Measurements from ENCODE around the gene ARL13A.
A peak's percentile ranks its signal among the peaks of the same experiment; 100 is the strongest.

Gene ARL13A

GRCh38 chrX:100969408-100969807 lies at the start of gene ARL13A:
Gene ARL13A, plus strand, starts transcription at chrX:100969708. Its CDS starts 3,982 bp downstream, at chrX:100973690.
- Histone ChIP-seq H3K4me3 (ENCODE audit: low read depth, low read length) (no peak within 1 kb of the TSS), H3K9me3 (ENCODE audit: control insufficient read depth, insufficient read depth, low read depth, low read length) (peaks cover 7% of the 10 kb centered on the region), H3K9ac (ENCODE audit: low read length) (no peak within 1 kb of the TSS), H3K36me3 (ENCODE audit: control insufficient read depth, insufficient read depth, low read length) (no peaks in the 10 kb centered on the region), H3K27ac (ENCODE audit: low read depth, low read length) (no peak within 1 kb of the TSS), H3K4me1 (ENCODE audit: control insufficient read depth, insufficient read depth, low read length) (no peaks in the 10 kb centered on the region), H3K27me3 (ENCODE audit: control insufficient read depth, insufficient read depth, low read length) (no peaks in the 10 kb centered on the region)

- H3K9ac ChIP-seq (ENCODE audit: low read length), result no peak overlapping the region
- no peak overlapping the region for H3K4me3 ChIP-seq (ENCODE audit: low read depth, low read length)
- H3K9me3 ChIP-seq (ENCODE audit: control insufficient read depth, insufficient read depth, low read depth, low read length), result no peaks in the 10 kb centered on the region
- no peaks in the 10 kb centered on the region for H3K36me3 ChIP-seq (ENCODE audit: control insufficient read depth, insufficient read depth, low read length)
- peaks cover under 1% of the 10 kb centered on the region; the same call in 1 of the 2 replicates for H3K4me1 ChIP-seq (ENCODE audit: control insufficient read depth, insufficient read depth, low read length)
- H3K27me3 ChIP-seq (ENCODE audit: control insufficient read depth, insufficient read depth, low read length), result peaks cover 27% of the 10 kb centered on the region
- H3K27ac ChIP-seq (ENCODE audit: low read depth, low read length), result no peak overlapping the region
These were observed 45.1 kb upstream of the ARL13A start for GRCh38 chrX:100924375-100924774.

DNA sequence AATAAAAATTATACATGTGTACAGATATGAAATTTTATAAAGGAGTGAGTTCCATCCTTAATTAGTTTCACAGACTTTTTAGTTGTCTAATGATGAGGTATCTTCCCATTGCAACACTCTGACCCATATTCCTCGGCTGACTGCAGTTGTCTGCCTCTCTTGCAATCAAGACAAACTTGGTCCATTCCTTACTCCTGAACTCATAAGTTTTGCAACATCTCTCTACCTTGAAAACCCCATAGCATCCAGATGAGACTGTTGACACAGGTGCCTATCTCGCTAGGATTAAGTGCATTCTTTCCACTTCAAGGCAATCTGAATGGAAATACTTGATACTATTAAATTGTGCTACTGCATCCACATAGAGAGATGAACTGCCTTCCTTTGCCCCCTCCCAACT lies 43.1 kb upstream of the ARL13A start:
- Histone ChIP-seq H3K9me3 (ENCODE audit: control insufficient read depth, insufficient read depth, low read depth, low read length) (peaks cover 4% of the 10 kb centered on the region; the same call in 1 of the 2 replicates), H3K9ac (ENCODE audit: low read length) (no peak overlapping the region), H3K27me3 (ENCODE audit: control insufficient read depth, insufficient read depth, low read length) (peaks cover 27% of the 10 kb centered on the region), H3K36me3 (ENCODE audit: control insufficient read depth, insufficient read depth, low read length) (no peaks in the 10 kb centered on the region), H3K4me1 (ENCODE audit: control insufficient read depth, insufficient read depth, low read length) (peaks cover 4% of the 10 kb centered on the region; the same call in 1 of the 2 replicates), H3K4me3 (ENCODE audit: low read depth, low read length) (no peak overlapping the region), H3K27ac (ENCODE audit: low read depth, low read length) (no peak overlapping the region)

GRCh38 chrX:100928660-100929613 lies 40.6 kb upstream of the ARL13A start, which contains the start of gene XKRX:
Gene XKRX, minus strand, starts transcription at chrX:100928917. Its CDS starts 613 bp downstream, at chrX:100928304.
- Histone ChIP-seq H3K36me3 (ENCODE audit: control insufficient read depth, insufficient read depth, low read length) (no peaks in the 10 kb centered on the region), H3K9me3 (ENCODE audit: control insufficient read depth, insufficient read depth, low read depth, low read length) (peaks cover 6% of the 10 kb centered on the region; the same call in 1 of the 2 replicates), H3K4me3 (ENCODE audit: low read depth, low read length) (peak within 1 kb of the TSS; percentile 89), H3K27ac (ENCODE audit: low read depth, low read length) (no peak within 1 kb of the TSS), H3K4me1 (ENCODE audit: control insufficient read depth, insufficient read depth, low read length) (peaks cover 4% of the 10 kb centered on the region; the same call in 1 of the 2 replicates), H3K9ac (ENCODE audit: low read length) (peak within 1 kb of the TSS; percentile 70), H3K27me3 (ENCODE audit: control insufficient read depth, insufficient read depth, low read length) (peaks cover 27% of the 10 kb centered on the region)

- Histone ChIP-seq H3K27me3 (ENCODE audit: control insufficient read depth, insufficient read depth, low read length) (peaks cover 24% of the 10 kb centered on the region), H3K27ac (ENCODE audit: low read depth, low read length) (no peak overlapping the region), H3K9ac (ENCODE audit: low read length) (no peak overlapping the region), H3K9me3 (ENCODE audit: control insufficient read depth, insufficient read depth, low read depth, low read length) (peaks cover 6% of the 10 kb centered on the region; the same call in 1 of the 2 replicates), H3K4me3 (ENCODE audit: low read depth, low read length) (no peak overlapping the region), H3K36me3 (ENCODE audit: control insufficient read depth, insufficient read depth, low read length) (no peaks in the 10 kb centered on the region), H3K4me1 (ENCODE audit: control insufficient read depth, insufficient read depth, low read length) (peaks cover 4% of the 10 kb centered on the region; the same call in 1 of the 2 replicates)
These were observed 38.1 kb upstream of the ARL13A start for GRCh38 chrX:100931218-100931924.

DNA sequence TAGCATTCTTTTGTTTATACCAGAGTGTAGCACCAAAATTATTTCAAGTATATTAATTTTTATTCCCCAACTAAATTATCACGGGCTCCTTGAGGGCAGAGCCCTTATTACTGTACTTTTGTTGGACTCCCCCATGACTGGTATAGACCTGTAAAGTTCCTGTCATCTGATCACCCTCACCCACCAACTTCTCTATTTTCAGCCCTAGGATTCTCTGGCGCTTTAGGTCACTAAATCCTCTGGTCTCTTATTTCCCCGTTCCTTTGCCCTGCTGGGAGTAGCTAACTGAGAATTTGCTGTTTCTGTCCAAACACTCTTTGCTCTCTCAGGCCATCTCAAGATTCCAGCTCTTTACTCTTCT lies 37.6 kb upstream of the ARL13A start:
- no peak overlapping the region for H3K9ac ChIP-seq (ENCODE audit: low read length)
- H3K27me3 ChIP-seq (ENCODE audit: control insufficient read depth, insufficient read depth, low read length), result peaks cover 19% of the 10 kb centered on the region
- H3K36me3 ChIP-seq (ENCODE audit: control insufficient read depth, insufficient read depth, low read length), result no peaks in the 10 kb centered on the region
- peaks cover 4% of the 10 kb centered on the region; the same call in 1 of the 2 replicates for H3K4me1 ChIP-seq (ENCODE audit: control insufficient read depth, insufficient read depth, low read length)
- H3K27ac ChIP-seq (ENCODE audit: low read depth, low read length), result no peak overlapping the region
- H3K9me3 ChIP-seq (ENCODE audit: control insufficient read depth, insufficient read depth, low read depth, low read length), result peaks cover 6% of the 10 kb centered on the region; the same call in 1 of the 2 replicates
- no peak overlapping the region for H3K4me3 ChIP-seq (ENCODE audit: low read depth, low read length)

DNA sequence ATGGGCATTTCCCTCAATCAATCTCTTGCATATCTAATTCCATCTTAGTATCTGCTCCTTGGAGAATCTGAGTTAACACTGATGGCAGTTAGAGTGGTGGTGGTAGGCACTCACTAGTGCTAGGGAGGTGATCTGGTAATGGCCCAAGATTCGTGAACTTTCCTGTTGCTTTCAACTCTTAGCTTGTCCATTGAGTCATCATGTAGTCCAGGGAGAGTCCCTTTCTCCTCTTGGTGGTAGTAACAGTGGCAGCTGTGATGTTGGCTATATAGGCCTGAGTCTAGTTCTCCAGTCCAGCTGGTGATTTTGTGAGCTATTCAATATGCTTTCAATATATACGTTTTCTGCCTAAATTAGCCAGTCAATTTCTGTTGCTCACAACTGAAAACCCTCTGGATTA lies 33.7 kb upstream of the ARL13A start:
- Histone ChIP-seq H3K27ac (ENCODE audit: low read depth, low read length) (no peak overlapping the region), H3K4me1 (ENCODE audit: control insufficient read depth, insufficient read depth, low read length) (no peaks in the 10 kb centered on the region), H3K9ac (ENCODE audit: low read length) (no peak overlapping the region), H3K9me3 (ENCODE audit: control insufficient read depth, insufficient read depth, low read depth, low read length) (peaks cover 6% of the 10 kb centered on the region; the same call in 1 of the 2 replicates), H3K36me3 (ENCODE audit: control insufficient read depth, insufficient read depth, low read length) (no peaks in the 10 kb centered on the region), H3K27me3 (ENCODE audit: control insufficient read depth, insufficient read depth, low read length) (no peaks in the 10 kb centered on the region; the same call in none of the 2 replicates), H3K4me3 (ENCODE audit: low read depth, low read length) (no peak overlapping the region)

DNA sequence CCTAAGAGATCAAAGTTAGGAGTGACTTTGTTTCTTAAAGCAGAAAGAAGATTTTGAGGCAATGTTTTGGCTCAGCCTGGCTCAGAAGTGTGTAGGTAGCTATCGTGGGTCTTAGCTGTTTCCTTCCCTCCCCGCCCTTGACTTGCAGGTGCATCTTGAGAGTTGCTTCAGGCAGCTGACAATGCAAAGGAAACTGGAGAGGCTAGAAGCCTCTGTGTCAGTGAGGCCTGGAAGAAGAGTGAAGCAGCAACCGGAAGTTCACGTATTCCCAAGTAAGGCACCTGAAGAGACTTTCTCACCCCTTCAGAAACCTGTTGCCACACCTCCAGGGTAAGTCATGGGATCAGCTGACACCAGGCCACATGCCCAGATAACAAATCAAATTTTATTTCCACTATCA lies 30.2 kb upstream of the ARL13A start:
- Histone ChIP-seq H3K36me3 (ENCODE audit: control insufficient read depth, insufficient read depth, low read length) (no peaks in the 10 kb centered on the region), H3K27me3 (ENCODE audit: control insufficient read depth, insufficient read depth, low read length) (no peaks in the 10 kb centered on the region; the same call in 1 of the 2 replicates), H3K4me1 (ENCODE audit: control insufficient read depth, insufficient read depth, low read length) (no peaks in the 10 kb centered on the region), H3K27ac (ENCODE audit: low read depth, low read length) (no peak overlapping the region), H3K9me3 (ENCODE audit: control insufficient read depth, insufficient read depth, low read depth, low read length) (no peaks in the 10 kb centered on the region), H3K9ac (ENCODE audit: low read length) (no peak overlapping the region), H3K4me3 (ENCODE audit: low read depth, low read length) (no peak overlapping the region)

GRCh38 chrX:100944601-100945000 lies 24.9 kb upstream of the ARL13A start:
- Histone ChIP-seq H3K9ac (ENCODE audit: low read length) (no peak overlapping the region), H3K9me3 (ENCODE audit: control insufficient read depth, insufficient read depth, low read depth, low read length) (no peaks in the 10 kb centered on the region), H3K36me3 (ENCODE audit: control insufficient read depth, insufficient read depth, low read length) (no peaks in the 10 kb centered on the region), H3K27ac (ENCODE audit: low read depth, low read length) (no peak overlapping the region), H3K27me3 (ENCODE audit: control insufficient read depth, insufficient read depth, low read length) (peaks cover 3% of the 10 kb centered on the region; the same call in 1 of the 2 replicates), H3K4me3 (ENCODE audit: low read depth, low read length) (no peak overlapping the region), H3K4me1 (ENCODE audit: control insufficient read depth, insufficient read depth, low read length) (peaks cover 16% of the 10 kb centered on the region)

DNA sequence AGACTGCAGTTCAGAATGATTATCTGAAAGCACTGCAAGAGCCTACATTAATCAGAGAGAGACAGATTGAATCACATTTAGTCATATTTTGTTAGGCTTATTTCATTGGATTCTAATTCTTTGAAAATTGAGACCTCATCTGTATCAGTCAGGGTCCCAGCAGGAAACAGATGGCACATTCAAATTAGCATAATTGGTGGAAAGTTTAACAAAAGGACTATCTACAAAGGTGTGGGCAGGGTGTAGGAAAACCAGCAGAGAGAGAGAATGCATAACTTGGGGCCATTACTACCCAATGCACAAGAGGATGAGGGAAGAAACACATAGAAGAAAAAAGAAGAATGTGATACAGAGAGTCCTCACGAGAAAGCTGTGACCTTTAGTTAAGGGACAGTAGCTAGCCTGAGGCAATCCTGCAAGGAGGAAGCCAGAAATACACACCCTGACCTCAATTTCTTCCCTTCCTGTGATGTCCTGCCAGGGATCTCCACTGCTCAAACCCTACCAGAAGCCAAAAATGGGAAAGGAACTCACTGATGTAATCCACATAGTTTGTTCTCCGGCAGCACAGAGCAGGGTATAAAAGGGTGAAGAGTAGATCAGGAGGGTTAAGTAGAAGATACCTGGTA lies 23.1 kb upstream of the ARL13A start:
- peaks cover 3% of the 10 kb centered on the region; the same call in 1 of the 2 replicates for H3K27me3 ChIP-seq (ENCODE audit: control insufficient read depth, insufficient read depth, low read length)
- H3K4me1 ChIP-seq (ENCODE audit: control insufficient read depth, insufficient read depth, low read length), result peaks cover 16% of the 10 kb centered on the region
- no peak overlapping the region for H3K4me3 ChIP-seq (ENCODE audit: low read depth, low read length)
- no peak overlapping the region for H3K9ac ChIP-seq (ENCODE audit: low read length)
- no peaks in the 10 kb centered on the region for H3K9me3 ChIP-seq (ENCODE audit: control insufficient read depth, insufficient read depth, low read depth, low read length)
- no peak overlapping the region for H3K27ac ChIP-seq (ENCODE audit: low read depth, low read length)
- no peaks in the 10 kb centered on the region for H3K36me3 ChIP-seq (ENCODE audit: control insufficient read depth, insufficient read depth, low read length)
